ENCODE results near the gene HOXA9. TPM values are rescaled to one million over a fixed set of nuclear protein-coding genes. Genes with fewer than 3 reads are reported as not detected.

Gene HOXA9
- total RNA-seq, 1 experiment from 2014 or later, result 91.0 TPM

GRCh38 chr7:27192546-27193334, 27.4 kb upstream of the HOXA9 start:
- ATAC-seq (no peak), DNase-seq (ENCODE audit: low read depth, low spot score) (no peak)
- CTCF ChIA-PET, result interaction anchor here (0.9 kb wide), 1 partner anchor 13 kb away, joined by 3 read pairs; no protein-coding TSS in a partner anchor
- intact Hi-C loops (cut with micrococcal nuclease), result loop anchor here (10.0 kb wide), 2 partner anchors 552 to 1432 kb away; partner anchors contain the start of gene TAX1BP1
- Histone ChIP-seq H2AFZ (ENCODE audit: low read depth, low read length, poor library complexity, severe bottlenecking) (no peak overlapping the region), H3K9me3 (ENCODE audit: control insufficient read depth in 1 of 2, insufficient read depth in 1 of 2, low read depth in 1 of 2, low read length in 2 of 2) (no peaks in the 10 kb centered on the region), H4K20me1 (ENCODE audit: insufficient read depth) (no peaks in the 10 kb centered on the region), H3K9ac (ENCODE audit: low read length) (no peak overlapping the region), H3K4me1 (ENCODE audit: control insufficient read depth in 1 of 2, insufficient read depth in 2 of 2, low read length in 2 of 2) (no peaks in the 10 kb centered on the region), H3K4me2 (ENCODE audit: low read length) (no peak overlapping the region), H3K9me2 (ENCODE audit: insufficient read depth) (no peaks in the 10 kb centered on the region), H3K4me3 (replicated peaks in 1 of 2; ENCODE audit: low read depth in 1 of 2, low read length in 2 of 2) (no peak overlapping the region), H3K36me3 (ENCODE audit: control insufficient read depth in 1 of 2, insufficient read depth in 2 of 2, low read length in 2 of 2) (no peaks in the 10 kb centered on the region), H3K27me3 (ENCODE audit: insufficient read depth, low read length) (no peaks in the 10 kb centered on the region), H3K79me2 (ENCODE audit: insufficient read depth, low read length) (no peaks in the 10 kb centered on the region), H3K27ac (ENCODE audit: low read depth, low read length) (no peak overlapping the region)
- TF ChIP-seq CTCF (IDR thresholded peaks at IDR 0.05 in 2 of 3, conservative IDR thresholded peaks at IDR 0.05 in 1 of 3; ENCODE audit: borderline replicate concordance in 1 of 3, insufficient read depth in 1 of 3, low read depth in 2 of 3, low read length in 2 of 3), result no peak
- TF ChIP-seq POLR2A (IDR thresholded peaks at IDR 0.05; ENCODE audit: borderline replicate concordance, extremely low read depth, insufficient read depth, insufficient read length), result no peak
- TF ChIP-seq YY1 (IDR thresholded peaks at IDR 0.05; ENCODE audit: extremely low read depth, insufficient replicate concordance, low read depth, low read length), result no peak
- TF ChIP-seq RAD21 (IDR thresholded peaks at IDR 0.05; ENCODE audit: low read depth), result no peak
- TF ChIP-seq, protein P1, sequence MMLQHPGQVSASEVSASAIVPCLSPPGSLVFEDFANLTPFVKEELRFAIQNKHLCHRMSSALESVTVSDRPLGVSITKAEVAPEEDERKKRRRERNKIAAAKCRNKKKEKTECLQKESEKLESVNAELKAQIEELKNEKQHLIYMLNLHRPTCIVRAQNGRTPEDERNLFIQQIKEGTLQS (IDR thresholded peaks at IDR 0.05), result no peak
- no TSS peak for BruUV-seq (replicated peaks)
- RAD21 ChIA-PET (ENCODE audit: low non-redundant PET in 1 of 2, low total read pairs in 2 of 2, uncharacterized antibody in 2 of 2, unreplicated experiment in 2 of 2), result no interaction called here
- POLR2A ChIA-PET, result no interaction called here
